ENCODE measurements around the gene ZNF827. TPM values are rescaled to one million over a fixed set of nuclear protein-coding genes. Genes with fewer than 3 reads are reported as not detected.

Gene ZNF827
- total and polyA plus RNA-seq, 2 experiments from 2014 or later, result 20.3 to 33.1 TPM

- Histone ChIP-seq H3K4me1 (ENCODE audit: insufficient read depth) (peaks cover 50% of the 10 kb centered on the region), H2AFZ (no peak overlapping the region), H3F3A (replicated peaks; ENCODE audit: low read depth) (0 out of 2 replicates have a peak, but pooled peaks cover 3% of the 10 kb centered on the region), H3K36me3 (ENCODE audit: insufficient read depth) (peaks cover 7% of the 10 kb centered on the region; the same call in 1 of the 2 replicates), H3K4me3 (no peak overlapping the region), H3K79me2 (replicated peaks; ENCODE audit: insufficient read depth) (peaks cover 94% of the 10 kb centered on the region), H3K27ac (ENCODE audit: low read depth) (peak overlapping the region; percentile 55), H3K9me2 (ENCODE audit: insufficient read depth) (no peaks in the 10 kb centered on the region), H3K27me3 (ENCODE audit: insufficient read depth) (no peaks in the 10 kb centered on the region), H4K20me1 (replicated peaks; ENCODE audit: insufficient read depth) (no peaks in the 10 kb centered on the region), H3K4me2 (peak overlapping the region; percentile 19; the same call in 1 of the 2 replicates)
- TF ChIP-seq ZNF462 (CRISPR knock-in tag; IDR thresholded peaks at IDR 0.05) (no peak), ETS1 (IDR thresholded peaks at IDR 0.05) (no peak), JUNB (IDR thresholded peaks at IDR 0.05; ENCODE audit: unreplicated experiment) (no peak), EZH2 (IDR thresholded peaks at IDR 0.05; ENCODE audit: low read depth, unreplicated experiment) (no peak), EZH2phosphoT487 (IDR thresholded peaks at IDR 0.05; ENCODE audit: unreplicated experiment) (no peak)
- no peak overlapping the region for H3K4me3 Mint-ChIP-seq
- DNase-seq (ENCODE audit: low spot score) (no peak), ATAC-seq (no peak)
- peaks cover 60% of the 10 kb centered on the region for H3K4me1 Mint-ChIP-seq
- peaks cover 6% of the 10 kb centered on the region for H3K27me3 Mint-ChIP-seq (ENCODE audit: insufficient read depth, low read depth, poor library complexity)
- no peaks in the 10 kb centered on the region for H3K9me3 Mint-ChIP-seq
- H3K36me3 Mint-ChIP-seq (ENCODE audit: low read depth), result peaks cover 39% of the 10 kb centered on the region
- no peak overlapping the region for H3K27ac Mint-ChIP-seq
These were observed 38.6 kb downstream of the ZNF827 start for GRCh38 chr4:145899886-145900460.

Data from GM23338 (cell line).